BJ (cell line): ENCODE measurements around the gene TSHZ2. TPM values are rescaled to one million over a fixed set of nuclear protein-coding genes. Genes with fewer than 3 reads are reported as not detected.

Experiments
- CTCF ChIA-PET: fragments of 350-600 bp; formaldehyde crosslinking; extraction: SDS; loops from one replicate; lab custom pipeline; 2021; ENCODE audit warnings: antibody characterized with exemption, inconsistent platforms; lab: Yijun Ruan, JAX
- POLR2A ChIA-PET: fragments of 300-600 bp; sonication (Branson Sonifier 250); formaldehyde crosslinking; extraction: SDS; loops from one replicate; lab custom pipeline; 2021; ENCODE audit warnings: antibody characterized with exemption; lab: Charles Lee
- DNase-seq: peaks from one replicate; pipeline ENCODE4 v3.0.0-alpha.2; 2011; ENCODE audit warnings: low read depth
- H3K27me3 ChIP-seq: 2 replicates; pipeline ENCODE4 v1.6.0; 2011; ENCODE audit warnings: low read length; ENCODE audit not compliant: control insufficient read depth, insufficient read depth
- H3K36me3 ChIP-seq: 2 replicates; pipeline ENCODE4 v1.5.1; 2011; ENCODE audit warnings: low read length; ENCODE audit not compliant: control insufficient read depth, insufficient read depth
- H3K4me3 ChIP-seq: 2 replicates; pipeline ENCODE4 v1.5.1; 2011; ENCODE audit warnings: low read depth, mild to moderate bottlenecking, control low read depth, low read length
- polyA plus RNA-seq: library from polyadenylated mRNA; depleted of rRNA; stranded (reverse); fragments of >200 nt; gene quantifications from 2 replicates; pipeline ENCODE4 v1.2.3, GENCODE V29; 2011
- TF ChIP-seq, protein P1 (sequence below): IDR thresholded peaks from 2 replicates; pipeline ENCODE4 v1.5.1; 2011; ENCODE audit warnings: low read depth, mild to moderate bottlenecking, control low read depth, inconsistent platforms, low read length, moderate library complexity; ENCODE audit not compliant: insufficient read depth

The TSHZ2 gene
- polyA plus RNA-seq, 1 experiment = not detected

DNA sequence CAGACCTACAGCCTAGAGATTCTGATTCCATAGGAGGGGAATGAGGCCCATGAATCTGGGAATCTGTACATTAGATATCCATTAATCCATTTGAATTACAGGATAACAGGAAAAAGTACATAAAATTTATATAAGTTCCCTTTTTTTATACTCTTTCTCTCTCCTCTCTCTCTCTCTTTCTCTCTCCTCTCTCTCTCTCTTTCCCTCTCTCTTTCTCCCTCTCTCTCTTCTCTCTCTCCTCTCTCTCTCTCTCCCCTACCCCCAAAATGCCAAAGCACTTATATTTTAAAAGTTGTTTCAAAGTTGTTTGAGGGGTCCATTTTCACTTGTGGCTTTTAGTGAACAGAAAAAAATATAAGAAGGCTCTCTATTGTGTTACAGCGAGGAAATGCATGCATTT lies 15.1 kb downstream of the TSHZ2 start:
- TF ChIP-seq, protein P1, sequence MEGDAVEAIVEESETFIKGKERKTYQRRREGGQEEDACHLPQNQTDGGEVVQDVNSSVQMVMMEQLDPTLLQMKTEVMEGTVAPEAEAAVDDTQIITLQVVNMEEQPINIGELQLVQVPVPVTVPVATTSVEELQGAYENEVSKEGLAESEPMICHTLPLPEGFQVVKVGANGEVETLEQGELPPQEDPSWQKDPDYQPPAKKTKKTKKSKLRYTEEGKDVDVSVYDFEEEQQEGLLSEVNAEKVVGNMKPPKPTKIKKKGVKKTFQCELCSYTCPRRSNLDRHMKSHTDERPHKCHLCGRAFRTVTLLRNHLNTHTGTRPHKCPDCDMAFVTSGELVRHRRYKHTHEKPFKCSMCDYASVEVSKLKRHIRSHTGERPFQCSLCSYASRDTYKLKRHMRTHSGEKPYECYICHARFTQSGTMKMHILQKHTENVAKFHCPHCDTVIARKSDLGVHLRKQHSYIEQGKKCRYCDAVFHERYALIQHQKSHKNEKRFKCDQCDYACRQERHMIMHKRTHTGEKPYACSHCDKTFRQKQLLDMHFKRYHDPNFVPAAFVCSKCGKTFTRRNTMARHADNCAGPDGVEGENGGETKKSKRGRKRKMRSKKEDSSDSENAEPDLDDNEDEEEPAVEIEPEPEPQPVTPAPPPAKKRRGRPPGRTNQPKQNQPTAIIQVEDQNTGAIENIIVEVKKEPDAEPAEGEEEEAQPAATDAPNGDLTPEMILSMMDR = no peak
- CTCF ChIA-PET = no interaction called here
- no peak for DNase-seq
- no peaks in the 10 kb centered on the region for H3K36me3 ChIP-seq
- no peaks in the 10 kb centered on the region for H3K27me3 ChIP-seq
- POLR2A ChIA-PET = no interaction called here
- no peak overlapping the region for H3K4me3 ChIP-seq

DNA sequence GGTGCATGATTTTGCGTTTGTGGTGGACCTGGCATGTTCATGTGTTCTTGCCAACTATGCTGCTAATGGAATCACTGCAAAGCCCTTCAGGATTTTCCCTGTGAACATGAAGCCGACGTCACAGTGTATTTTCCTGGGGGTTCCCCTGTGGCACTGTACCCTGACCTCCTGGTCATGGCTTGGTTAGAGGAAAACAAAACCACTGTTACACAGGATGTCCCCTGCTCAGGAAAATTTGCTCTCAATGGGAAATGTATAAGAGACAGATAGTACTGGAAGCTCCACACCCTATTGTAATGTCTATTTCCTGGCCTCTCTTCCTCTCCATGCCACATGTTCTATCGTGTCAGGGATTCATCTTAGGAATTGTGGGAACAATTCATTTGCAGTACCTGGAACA lies 19.7 kb downstream of the TSHZ2 start:
- POLR2A ChIA-PET = no interaction called here

DNA sequence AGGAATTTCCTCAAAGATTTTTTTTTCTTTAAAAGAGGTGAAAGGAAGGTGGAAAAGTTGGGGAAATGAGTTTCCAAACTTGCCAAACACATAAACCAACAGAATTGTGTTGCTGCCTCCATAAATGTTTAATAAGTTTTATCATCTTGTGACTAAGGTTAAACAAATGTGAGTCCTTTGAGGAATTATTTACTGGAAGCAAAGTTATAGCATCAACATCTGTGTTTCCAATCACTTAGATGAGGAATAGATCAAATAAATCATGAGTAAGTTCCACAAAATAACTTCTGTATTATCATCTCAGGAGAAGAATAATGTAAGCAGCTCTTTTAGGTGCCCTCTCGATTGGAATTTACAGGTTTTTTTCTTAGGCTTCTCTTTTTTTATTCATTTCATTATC lies 20.5 kb downstream of the TSHZ2 start:
- POLR2A ChIA-PET = no interaction called here
- no peak overlapping the region for H3K4me3 ChIP-seq
- H3K27me3 ChIP-seq = no peaks in the 10 kb centered on the region
- CTCF ChIA-PET = no interaction called here
- TF ChIP-seq, protein P1 = no peak
- DNase-seq = no peak
- no peaks in the 10 kb centered on the region for H3K36me3 ChIP-seq

More for the DNA sequence above, 19.7 kb downstream of the TSHZ2 start:
- DNase-seq = no peak
- H3K27me3 ChIP-seq = no peaks in the 10 kb centered on the region
- no peak overlapping the region for H3K4me3 ChIP-seq
- CTCF ChIA-PET = no interaction called here
- H3K36me3 ChIP-seq = no peaks in the 10 kb centered on the region
- TF ChIP-seq, protein P1 = no peak

DNA sequence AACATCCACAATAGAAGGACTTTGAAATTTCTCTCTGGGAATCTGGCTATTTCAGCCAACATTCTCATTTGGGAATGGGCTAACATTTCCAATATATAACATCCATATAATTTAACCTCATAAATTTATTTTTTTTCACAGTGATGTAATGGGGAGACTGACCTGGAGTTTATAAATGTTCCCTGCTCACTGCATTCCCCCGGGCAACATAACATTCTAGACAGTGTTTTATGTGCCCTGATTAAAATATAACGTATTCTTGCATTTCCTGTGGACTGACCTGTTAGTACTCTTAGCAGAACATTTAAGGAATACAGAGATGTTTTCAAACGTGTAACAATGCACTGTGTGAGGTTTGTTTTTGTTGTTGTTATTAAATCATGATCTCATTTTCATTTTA lies 20.9 kb downstream of the TSHZ2 start:
- ChIA-PET CTCF (no interaction called here), POLR2A (no interaction called here)
- no peak overlapping the region for H3K4me3 ChIP-seq
- no peak for DNase-seq
- TF ChIP-seq, protein P1 = no peak
- no peaks in the 10 kb centered on the region for H3K27me3 ChIP-seq
- no peaks in the 10 kb centered on the region for H3K36me3 ChIP-seq

DNA sequence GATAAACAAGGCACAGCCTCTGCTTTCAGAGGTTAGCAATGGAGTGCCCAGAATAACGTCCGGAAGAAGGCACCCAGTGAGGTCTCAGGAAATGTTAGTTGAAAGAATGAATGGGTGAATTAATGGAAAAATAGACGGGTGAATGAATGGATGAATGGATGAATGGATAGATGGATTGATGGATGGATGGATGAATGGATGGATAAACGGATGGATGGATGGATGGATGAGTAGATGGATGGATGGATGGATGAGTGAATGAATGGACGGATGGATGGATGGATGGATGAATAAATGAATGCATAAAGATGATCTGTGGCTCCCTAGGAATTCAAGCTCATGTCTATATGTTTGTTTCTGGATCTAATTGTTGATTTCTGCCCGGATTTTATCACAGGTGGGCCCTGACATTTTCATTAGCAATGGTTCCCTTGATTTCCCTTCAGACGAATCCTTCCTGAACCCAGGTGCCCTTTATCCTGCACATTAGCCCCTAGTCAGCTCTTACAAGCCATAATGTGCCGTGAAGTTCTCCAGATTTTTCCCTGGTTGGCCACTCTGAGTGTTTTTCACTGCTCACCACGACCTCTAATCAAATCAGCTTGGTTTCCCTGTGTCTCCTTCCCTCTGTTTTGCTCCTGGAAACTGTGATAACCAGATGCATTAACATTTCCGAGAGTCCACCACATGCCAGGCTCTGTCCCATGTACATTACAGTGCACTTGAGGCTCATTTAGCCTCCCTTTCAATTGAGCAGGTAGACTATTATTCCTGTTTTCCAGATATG lies 22.2 kb downstream of the TSHZ2 start:
- TF ChIP-seq, protein P1 = no peak
- Histone ChIP-seq H3K4me3 (no peak overlapping the region), H3K27me3 (no peaks in the 10 kb centered on the region), H3K36me3 (no peaks in the 10 kb centered on the region)
- CTCF ChIA-PET = no interaction called here
- DNase-seq = no peak
- POLR2A ChIA-PET = no interaction called here
